WTC11 (cell line): ENCODE measurements around the gene RANBP6. TPM values are rescaled to one million over a fixed set of nuclear protein-coding genes. Genes with fewer than 3 reads are reported as not detected.

Source experiments
- ATAC-seq: fragments of 200-7000 bp; cut with Tn5 transposase; 2 replicates; pipeline ENCODE4 v1.10.0; 2021; ENCODE audit warnings: mild to moderate bottlenecking, moderate library complexity
- CTCF ChIA-PET: fragments of 300-600 bp; sonication (Branson Sonifier 250); formaldehyde crosslinking; loops from one replicate; lab custom pipeline; 2021; ENCODE audit warnings: antibody characterized with exemption; lab: Charles Lee
- POLR2A ChIA-PET: fragments of 350-600 bp; sonication (Branson Sonifier 250); formaldehyde crosslinking; loops from one replicate; lab custom pipeline; 2021; ENCODE audit warnings: antibody characterized with exemption; lab: Charles Lee
- DNase-seq: peaks from one replicate; pipeline ENCODE4 v3.0.0; 2021; ENCODE audit warnings: low spot score
- H3K27ac Mint-ChIP-seq: 2 replicates; pipeline ENCODE4 v1.8.0; 2021; ENCODE audit warnings: mixed read lengths
- H3K27me3 Mint-ChIP-seq: 2 replicates; pipeline ENCODE4 v1.8.0; 2021; ENCODE audit warnings: low read depth, mild to moderate bottlenecking, moderate library complexity, mixed read lengths
- H3K36me3 Mint-ChIP-seq: 2 replicates; pipeline ENCODE4 v1.8.0; 2021; ENCODE audit warnings: mixed read lengths
- H3K4me1 Mint-ChIP-seq: 2 replicates; pipeline ENCODE4 v1.8.0; 2022; ENCODE audit warnings: mixed read lengths
- H3K4me3 Mint-ChIP-seq: 2 replicates; pipeline ENCODE4 v1.8.0; 2021; ENCODE audit warnings: mild to moderate bottlenecking, moderate library complexity, mixed read lengths
- H3K9me3 Mint-ChIP-seq: 2 replicates; pipeline ENCODE4 v1.8.0; 2021; ENCODE audit warnings: mixed read lengths
- CTCF ChIP-seq: fragments of 200-600 bp; IDR thresholded peaks from 2 replicates; pipeline ENCODE4 v1.8.0; 2022; ENCODE audit warnings: antibody characterized with exemption
- FOXK1 ChIP-seq: sonication (generic); formaldehyde crosslinking; IDR thresholded peaks from 2 replicates; pipeline ENCODE4 v1.8.0; 2022; ENCODE audit warnings: mild to moderate bottlenecking, moderate library complexity, missing genetic modification reagents
- FOXP1 ChIP-seq: sonication (generic); formaldehyde crosslinking; IDR thresholded peaks from 2 replicates; pipeline ENCODE4 v1.8.0; 2022; ENCODE audit warnings: missing genetic modification reagents, mild to moderate bottlenecking, moderate library complexity, borderline replicate concordance
- PRDM15 ChIP-seq: sonication (generic); formaldehyde crosslinking; IDR thresholded peaks from 2 replicates; pipeline ENCODE4 v1.8.0; 2022; ENCODE audit warnings: missing genetic modification reagents
- STAT6 ChIP-seq: sonication (generic); formaldehyde crosslinking; conservative IDR thresholded peaks from 2 replicates; pipeline ENCODE4 v1.8.1; 2023; ENCODE audit warnings: mild to moderate bottlenecking, low read depth, missing genetic modification reagents, moderate library complexity
- total RNA-seq: library from RNA; stranded (reverse); gene quantifications from 3 replicates; pipeline ENCODE4 v1.2.3, GENCODE V29; 2021

RANBP6 gene
- total RNA-seq, 1 experiment from 2014 or later = 20.1 TPM

- TF ChIP-seq FOXP1 (CRISPR knock-in tag) (no peak), FOXK1 (CRISPR knock-in tag) (no peak)
Measured at GRCh38 chr9:6055666-6056065, 40.2 kb upstream of the RANBP6 start (continued).

GRCh38 chr9:6055216-6055615 lies 39.8 kb upstream of the RANBP6 start:
- peaks cover 8% of the 10 kb centered on the region for H3K4me1 Mint-ChIP-seq

More at GRCh38 chr9:6055216-6055615, 39.8 kb upstream of the RANBP6 start:
- ChIA-PET CTCF (interaction anchor here (0.8 to 2.2 kb wide), 4 partner anchors 9 to 251 kb away, joined by 3 to 73 read pairs (median 6); no protein-coding TSS in a partner anchor), POLR2A (no interaction called here)
- peak; percentile 32; the same call in 1 of the 2 replicates for TF ChIP-seq CTCF
- no peak for TF ChIP-seq STAT6 (CRISPR knock-in tag)
- no peak for TF ChIP-seq PRDM15 (CRISPR knock-in tag)
- Mint-ChIP-seq H3K4me3 (no peak overlapping the region), H3K27ac (no peak overlapping the region), H3K36me3 (no peaks in the 10 kb centered on the region), H3K9me3 (peaks cover 10% of the 10 kb centered on the region), H3K27me3 (peaks cover 8% of the 10 kb centered on the region; the same call in 1 of the 2 replicates)
- ATAC-seq = peak; percentile 51
- DNase-seq = peak; percentile 30
